ENCODE data around the gene ANKRD13A.
"Not testable (repeated sequence)": the region's sequence is repeated elsewhere in the genome, so short reads cannot be mapped to it uniquely, and the experiment has no call there.

ANKRD13A gene

GRCh38 chr12:110049666-110050065, 50.4 kb downstream of the ANKRD13A start:
- DNase-seq, result not testable (repeated sequence)

GRCh38 chr12:110050927-110051326, 51.7 kb downstream of the ANKRD13A start:
- no peak for DNase-seq

DNA sequence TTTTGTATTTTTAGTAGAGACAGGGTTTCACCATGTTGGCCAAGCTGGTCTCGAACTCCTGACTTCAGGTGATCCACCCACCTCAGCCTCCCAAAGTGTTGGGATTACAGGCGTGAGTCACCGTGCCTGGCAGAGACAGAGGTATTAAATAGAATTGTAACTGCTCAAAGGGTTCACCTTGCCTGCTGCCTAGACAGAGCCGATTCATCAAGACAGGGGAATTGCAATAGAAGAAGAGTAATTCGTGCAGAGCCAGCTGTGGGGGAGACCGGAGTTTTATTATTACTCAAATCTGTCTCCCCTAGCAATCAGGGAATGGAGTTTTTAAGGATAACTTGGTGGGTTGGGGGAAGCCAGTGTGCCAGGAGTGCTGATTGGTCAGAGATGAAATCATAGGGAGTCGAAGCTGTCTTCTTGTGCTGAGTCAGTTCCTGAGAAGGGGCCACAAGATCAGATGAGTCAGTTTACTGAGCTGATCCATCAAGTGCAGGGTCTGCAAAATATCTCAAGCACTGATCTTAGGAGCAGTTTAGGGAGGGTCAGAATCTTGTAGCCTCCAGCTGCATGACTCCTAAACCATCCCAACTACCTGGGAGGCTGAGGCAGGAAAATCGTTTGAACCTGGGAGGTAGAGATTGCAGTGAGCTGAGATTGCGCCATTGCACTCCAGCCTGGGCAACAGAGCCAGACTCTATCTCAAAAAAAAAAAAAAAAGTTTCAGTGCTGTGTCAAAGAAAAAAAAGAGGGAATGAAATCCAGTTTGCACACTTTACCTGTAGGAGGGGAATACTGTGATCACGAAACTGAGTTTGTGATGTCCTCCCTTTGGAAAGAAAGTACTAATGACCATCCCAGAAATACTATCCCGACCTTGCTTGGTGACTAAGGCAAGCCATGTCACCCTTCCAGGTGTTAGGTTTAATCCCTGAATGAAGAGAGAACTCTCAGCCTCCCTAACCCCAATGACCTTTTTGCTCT, 56.4 kb downstream of the ANKRD13A start:
- DNase-seq, result not testable (repeated sequence)

DNA sequence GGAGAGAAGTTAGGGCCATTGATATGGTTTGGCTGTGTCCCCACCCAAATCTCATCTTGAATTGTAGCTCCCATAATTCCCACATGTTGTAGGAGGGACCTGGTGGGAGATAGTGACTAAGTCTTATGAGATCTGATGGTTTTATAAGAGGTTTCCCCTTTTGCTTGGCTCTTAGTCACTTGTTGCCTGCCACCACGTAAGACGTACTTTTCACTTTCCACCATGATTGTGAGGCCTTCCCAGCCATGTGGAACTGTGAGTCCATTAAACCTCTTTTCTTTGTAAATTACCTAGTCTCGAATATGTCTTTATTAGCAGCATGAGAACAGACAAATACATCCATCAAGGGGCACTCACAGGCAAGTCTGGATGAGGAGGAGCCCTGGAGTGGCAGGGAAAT, 57.4 kb downstream of the ANKRD13A start:
- DNase-seq, result not testable (repeated sequence)

GRCh38 chr12:110058875-110059615, 59.8 kb downstream of the ANKRD13A start:
- no peak for DNase-seq

GRCh38 chr12:110059651-110060000, 60.4 kb downstream of the ANKRD13A start:
- no peak for DNase-seq

GRCh38 chr12:110062241-110062640, 63.0 kb downstream of the ANKRD13A start:
- DNase-seq, result no peak

DNA sequence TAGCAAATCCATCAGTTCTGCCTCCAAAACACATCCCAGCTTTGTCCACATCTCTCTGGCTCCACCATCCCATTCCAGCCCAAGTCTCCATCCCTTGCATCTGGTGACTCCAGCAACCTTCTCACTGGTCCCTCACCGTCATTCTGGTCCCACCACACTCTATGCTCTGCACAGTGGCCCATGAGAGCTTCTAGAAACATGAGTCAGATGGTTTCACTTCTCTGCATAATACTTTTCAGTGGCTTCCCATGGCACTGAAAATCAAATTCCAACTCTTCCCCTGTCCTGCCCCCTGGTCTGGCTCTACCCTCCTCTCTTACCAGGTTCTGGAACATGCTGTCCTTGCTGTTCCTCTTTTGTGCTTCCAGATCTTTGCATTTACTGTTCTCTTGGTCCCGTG, 66.3 kb downstream of the ANKRD13A start:
- no peak for DNase-seq

GRCh38 chr12:110067531-110067930, 68.3 kb downstream of the ANKRD13A start:
- DNase-seq, result no peak

DNA sequence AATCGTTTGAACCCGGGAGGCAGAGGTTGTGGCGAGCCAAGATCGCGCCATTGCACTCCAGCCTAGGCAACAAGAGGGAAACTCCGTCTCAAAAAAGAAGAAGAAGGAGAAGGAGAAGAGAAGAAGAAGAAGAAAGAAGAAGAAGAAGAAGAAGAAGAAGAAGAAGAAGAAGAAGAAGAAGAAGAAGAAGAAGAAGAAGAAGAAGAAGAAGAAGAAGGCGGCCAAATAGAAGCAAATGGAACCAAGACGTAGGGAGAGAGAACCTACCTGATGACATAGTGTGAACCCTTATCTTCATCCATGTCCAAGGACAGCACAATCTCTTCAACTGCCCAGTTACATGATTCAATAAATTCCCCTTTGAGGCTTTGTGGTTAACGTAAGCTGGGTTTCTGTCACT, 68.9 kb downstream of the ANKRD13A start:
- DNase-seq, result not testable (repeated sequence)

DNA sequence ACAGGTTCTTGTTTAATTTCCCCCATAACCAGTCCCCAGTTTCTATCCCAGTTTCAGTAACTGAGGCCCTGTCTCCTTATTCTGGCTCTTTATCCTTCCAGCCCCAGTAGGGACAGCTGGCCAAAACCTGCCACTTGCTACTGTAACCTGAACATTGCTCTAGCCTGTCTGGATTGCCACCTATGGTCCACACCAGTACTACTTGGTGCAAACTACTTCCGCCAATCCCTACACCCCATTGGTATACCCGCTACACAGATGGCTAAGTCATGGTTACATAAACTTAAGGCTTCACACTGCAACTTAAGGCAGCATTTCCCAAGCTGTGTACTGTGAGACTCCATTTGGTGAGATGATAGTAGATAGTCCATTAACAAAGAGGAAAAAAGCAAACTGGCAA, 69.4 kb downstream of the ANKRD13A start:
- DNase-seq, result no peak

GRCh38 chr12:110071504-110071903, 72.3 kb downstream of the ANKRD13A start:
- DNase-seq, result no peak

DNA sequence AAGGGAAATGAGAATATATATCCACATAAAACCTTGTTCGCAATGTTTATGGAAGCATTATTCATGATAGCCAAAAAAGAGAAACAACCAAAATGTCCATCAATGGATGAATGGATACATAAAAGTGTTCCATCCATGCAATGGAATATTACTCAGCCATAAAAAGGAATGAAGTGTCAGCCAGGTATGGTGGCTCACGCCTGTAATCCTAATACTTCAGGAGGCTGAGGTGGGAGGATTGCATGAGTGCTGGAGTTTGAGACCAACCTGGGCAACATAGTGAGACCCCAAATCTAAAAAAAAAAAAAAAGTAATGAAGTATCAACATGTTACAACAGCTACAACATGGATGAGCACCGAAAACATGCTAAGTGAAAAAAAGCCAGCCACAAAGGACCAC, 72.7 kb downstream of the ANKRD13A start:
- DNase-seq, result no peak

DNA sequence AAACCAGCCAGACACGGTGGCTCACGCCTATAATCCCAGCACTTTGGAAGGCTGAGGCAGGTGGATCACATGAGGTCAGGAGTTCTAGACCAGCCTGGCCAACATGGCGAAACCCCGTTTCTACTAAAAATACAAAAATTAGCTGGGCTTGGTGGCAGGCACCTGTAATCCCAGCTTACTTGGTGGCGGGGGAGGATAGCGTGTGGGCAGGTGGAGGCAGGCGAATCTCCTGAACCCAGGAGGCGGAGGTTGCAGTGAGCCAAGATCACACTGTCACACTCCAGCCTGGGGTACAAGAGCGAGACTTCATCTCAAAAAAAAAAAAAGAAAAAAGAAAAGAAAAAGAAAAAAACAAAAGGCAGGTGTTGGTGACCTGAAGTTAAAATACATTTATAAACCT, 73.4 kb downstream of the ANKRD13A start:
- not testable (repeated sequence) for DNase-seq

- DNase-seq, result no peak
These were observed 74.0 kb downstream of the ANKRD13A start for GRCh38 chr12:110073049-110073831.

- DNase-seq, result no peak
These were observed 74.9 kb downstream of the ANKRD13A start for GRCh38 chr12:110074089-110074488.

DNA sequence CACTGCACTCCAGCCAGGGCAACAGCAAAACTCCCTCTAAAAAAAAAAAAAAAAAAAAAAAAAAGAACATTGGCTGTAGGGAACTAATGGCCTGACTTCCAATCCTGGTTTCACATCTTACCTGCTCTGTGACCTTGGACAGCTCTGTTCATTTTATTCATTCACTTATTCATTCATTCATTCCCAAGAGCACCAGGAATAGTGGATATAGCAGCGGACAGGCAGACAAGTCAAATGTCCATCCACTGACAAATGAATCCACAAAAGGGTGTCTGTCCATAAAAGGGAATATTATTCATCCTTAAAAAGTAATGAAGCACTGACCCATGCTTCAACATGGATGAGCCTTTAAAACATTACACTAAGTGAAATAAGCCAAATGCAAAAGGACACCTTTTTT, 76.7 kb downstream of the ANKRD13A start:
- DNase-seq, result no peak

DNA sequence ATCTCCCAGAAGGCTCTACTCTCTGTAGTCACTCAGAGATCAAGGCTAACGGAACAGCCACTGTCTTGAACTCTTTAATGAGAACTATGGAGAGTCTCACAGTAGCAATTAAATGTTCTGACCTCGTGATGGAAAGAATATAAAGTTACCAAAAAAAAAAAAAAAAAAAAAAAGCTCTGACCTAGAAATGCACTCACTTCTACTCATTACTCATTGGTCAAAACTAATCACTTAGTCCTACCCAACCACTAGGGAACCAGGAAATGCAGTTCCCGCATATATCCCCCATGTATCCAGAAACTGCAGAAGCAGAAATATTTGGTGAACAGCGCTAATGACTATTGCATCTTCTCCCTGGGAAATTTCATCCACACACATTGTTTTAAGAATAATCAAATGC, 78.6 kb downstream of the ANKRD13A start:
- DNase-seq, result no peak

DNA sequence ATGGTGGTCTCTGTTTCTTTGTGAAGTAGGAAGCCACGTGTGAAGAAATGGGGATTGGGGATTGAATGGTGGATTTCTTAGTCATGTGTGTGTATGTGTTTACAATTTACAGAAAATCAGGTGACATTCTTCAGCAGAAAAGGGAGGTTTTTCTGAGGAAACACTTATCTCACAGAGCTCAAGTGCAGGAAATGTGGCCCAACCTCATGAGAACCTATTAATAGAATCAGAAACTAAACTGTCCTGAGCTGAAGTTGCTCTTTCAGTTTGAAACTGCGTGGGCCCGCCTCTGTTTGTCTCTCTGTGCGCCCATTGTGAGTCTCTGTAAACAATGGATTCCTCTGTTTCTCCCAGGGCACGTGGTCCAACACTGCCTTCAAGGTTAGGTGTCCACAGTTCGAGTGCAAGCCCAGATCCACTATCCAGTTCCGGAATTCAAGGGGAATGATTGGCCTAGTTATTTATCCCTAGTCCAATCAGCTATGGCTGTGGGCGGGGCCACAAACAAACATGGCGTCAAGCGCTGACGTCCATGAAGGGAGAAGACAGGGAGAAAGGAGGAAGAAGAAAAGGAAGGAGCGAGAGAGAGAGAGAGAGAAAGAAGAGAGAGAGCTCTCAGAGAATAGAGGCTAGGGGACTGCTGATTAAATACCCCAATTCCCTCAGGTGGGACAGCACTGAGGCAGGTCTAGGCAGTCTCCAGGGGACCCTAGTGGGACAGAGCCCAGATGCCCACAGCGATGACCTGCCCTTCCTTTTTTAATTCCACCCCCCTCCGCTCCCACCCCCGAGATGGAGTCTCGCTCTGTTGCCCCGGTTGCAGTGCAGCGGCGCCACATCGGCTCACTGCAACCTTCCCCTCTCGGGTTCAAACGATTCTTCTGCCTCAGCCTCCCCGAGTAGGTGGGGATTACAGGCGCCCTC, 80.5 kb downstream of the ANKRD13A start:
- no peak for DNase-seq

GRCh38 chr12:110080410-110080809, 81.2 kb downstream of the ANKRD13A start:
- no peak for DNase-seq

GRCh38 chr12:110084314-110085015, 85.2 kb downstream of the ANKRD13A start:
- DNase-seq, result no peak
